ENCODE data around the gene EGFL7. TPM values are rescaled to one million over a fixed set of nuclear protein-coding genes. Genes with fewer than 3 reads are reported as not detected.

Gene EGFL7
- total RNA-seq, 1 donor from 2014 or later = 16.5 TPM

- Mint-ChIP-seq H3K27ac (no peak overlapping the region), H3K36me3 (no peaks in the 10 kb centered on the region), H3K9me3 (no peaks in the 10 kb centered on the region), H3K4me3 (no peak overlapping the region), H3K27me3 (ENCODE audit: insufficient read depth, low read depth) (peaks cover 9% of the 10 kb centered on the region), H3K4me1 (peaks cover 24% of the 10 kb centered on the region)
- no peak for DNase-seq (ENCODE audit: low spot score)
- no peak overlapping the region for H3K27ac ChIP-seq
- no peaks in the 10 kb centered on the region for H3K27me3 ChIP-seq
- no peak for TF ChIP-seq EZH2phosphoT487 (IDR thresholded peaks at IDR 0.05)
- no peak for TF ChIP-seq CTCF (IDR thresholded peaks at IDR 0.05)
- TF ChIP-seq EZH2 (IDR thresholded peaks at IDR 0.05) = no peak
- H3K4me1 ChIP-seq = peaks cover 11% of the 10 kb centered on the region
- H3K9ac ChIP-seq = no peak overlapping the region
- H3K9me3 ChIP-seq (ENCODE audit: low read depth) = no peaks in the 10 kb centered on the region
- no peaks in the 10 kb centered on the region for H3K79me2 ChIP-seq (ENCODE audit: low read depth)
- H4K20me1 ChIP-seq (ENCODE audit: low read depth) = no peaks in the 10 kb centered on the region
- H3K36me3 ChIP-seq = no peaks in the 10 kb centered on the region
- H3K4me3 ChIP-seq = no peak overlapping the region
- H2AFZ ChIP-seq (replicated peaks) = no peak overlapping the region
- no peak overlapping the region for H3K4me2 ChIP-seq
- H3F3A ChIP-seq (ENCODE audit: low read depth) = peaks cover 4% of the 10 kb centered on the region
These were observed 32.7 kb downstream of the EGFL7 start for GRCh38 chr9:136695435-136695895.

GRCh38 chr9:136695955-136696354, 33.2 kb downstream of the EGFL7 start:
- H3K79me2 ChIP-seq (ENCODE audit: low read depth) = no peaks in the 10 kb centered on the region
- no peak overlapping the region for H2AFZ ChIP-seq (replicated peaks)
- Mint-ChIP-seq H3K4me1 (peaks cover 23% of the 10 kb centered on the region), H3K27ac (no peak overlapping the region), H3K36me3 (no peaks in the 10 kb centered on the region), H3K4me3 (no peak overlapping the region), H3K9me3 (no peaks in the 10 kb centered on the region), H3K27me3 (ENCODE audit: insufficient read depth, low read depth) (peaks cover 12% of the 10 kb centered on the region)
- peaks cover 4% of the 10 kb centered on the region for H3F3A ChIP-seq (ENCODE audit: low read depth)
- DNase-seq (ENCODE audit: low spot score) = no peak
- H3K9ac ChIP-seq = no peak overlapping the region
- no peak overlapping the region for H3K4me2 ChIP-seq
- no peaks in the 10 kb centered on the region for H3K9me3 ChIP-seq (ENCODE audit: low read depth)
- H3K27ac ChIP-seq = no peak overlapping the region
- TF ChIP-seq EZH2 (IDR thresholded peaks at IDR 0.05) = no peak
- no peak for TF ChIP-seq EZH2phosphoT487 (IDR thresholded peaks at IDR 0.05)
- TF ChIP-seq CTCF (IDR thresholded peaks at IDR 0.05) = no peak
- H4K20me1 ChIP-seq (ENCODE audit: low read depth) = no peaks in the 10 kb centered on the region
- no peak overlapping the region for H3K4me3 ChIP-seq
- peaks cover 5% of the 10 kb centered on the region for H3K27me3 ChIP-seq
- H3K4me1 ChIP-seq = peaks cover 11% of the 10 kb centered on the region
- H3K36me3 ChIP-seq = no peaks in the 10 kb centered on the region

GRCh38 chr9:136696502-136696901, 33.8 kb downstream of the EGFL7 start:
- H3K9me3 ChIP-seq (ENCODE audit: low read depth) = no peaks in the 10 kb centered on the region
- Mint-ChIP-seq H3K36me3 (no peaks in the 10 kb centered on the region), H3K4me1 (peaks cover 22% of the 10 kb centered on the region), H3K27me3 (ENCODE audit: insufficient read depth, low read depth) (peaks cover 13% of the 10 kb centered on the region), H3K4me3 (no peak overlapping the region), H3K9me3 (no peaks in the 10 kb centered on the region), H3K27ac (no peak overlapping the region)
- no peaks in the 10 kb centered on the region for H3K36me3 ChIP-seq
- H3K4me1 ChIP-seq = peaks cover 9% of the 10 kb centered on the region
- no peak for DNase-seq (ENCODE audit: low spot score)
- peaks cover 4% of the 10 kb centered on the region for H3F3A ChIP-seq (ENCODE audit: low read depth)
- no peaks in the 10 kb centered on the region for H3K79me2 ChIP-seq (ENCODE audit: low read depth)
- no peak overlapping the region for H3K4me2 ChIP-seq
- no peak for TF ChIP-seq CTCF (IDR thresholded peaks at IDR 0.05)
- TF ChIP-seq EZH2phosphoT487 (IDR thresholded peaks at IDR 0.05) = no peak
- TF ChIP-seq EZH2 (IDR thresholded peaks at IDR 0.05) = no peak
- no peak overlapping the region for H3K27ac ChIP-seq
- no peaks in the 10 kb centered on the region for H4K20me1 ChIP-seq (ENCODE audit: low read depth)
- no peak overlapping the region for H3K9ac ChIP-seq
- peaks cover 10% of the 10 kb centered on the region for H3K27me3 ChIP-seq
- H3K4me3 ChIP-seq = no peak overlapping the region
- no peak overlapping the region for H2AFZ ChIP-seq (replicated peaks)
